GM13977 (cell line): ENCODE measurements around the gene SLC22A17.
"Not testable (repeated sequence)": the region's sequence is repeated elsewhere in the genome, so short reads cannot be mapped to it uniquely, and the experiment has no call there.

Experiments used
- DNase-seq: peaks from one replicate; pipeline ENCODE4 v3.0.0; 2012; ENCODE audit warnings: low spot score
- CTCF ChIP-seq: IDR thresholded peaks from 2 replicates; pipeline ENCODE4 v1.5.1; 2012; ENCODE audit warnings: mild to moderate bottlenecking, control low read depth; ENCODE audit not compliant: insufficient read depth; ENCODE audit errors: extremely low read depth, missing control alignments
- in situ Hi-C: fragments of 300-500 bp; cut with MboI; formaldehyde crosslinking; loops from one replicate; pipeline ENCODE4 v1.12.0; 2022; ENCODE audit warnings: low sequenced_read_pairs, low pct_unique_long_range_greater_than_20kb, mixed read lengths, inconsistent platforms; ENCODE audit not compliant: unreplicated experiment

Gene SLC22A17

GRCh38 chr14:23396781-23397407, 44.2 kb upstream of the SLC22A17 start:
- no peak for TF ChIP-seq CTCF
- in situ Hi-C loops, result no loop called here

DNA sequence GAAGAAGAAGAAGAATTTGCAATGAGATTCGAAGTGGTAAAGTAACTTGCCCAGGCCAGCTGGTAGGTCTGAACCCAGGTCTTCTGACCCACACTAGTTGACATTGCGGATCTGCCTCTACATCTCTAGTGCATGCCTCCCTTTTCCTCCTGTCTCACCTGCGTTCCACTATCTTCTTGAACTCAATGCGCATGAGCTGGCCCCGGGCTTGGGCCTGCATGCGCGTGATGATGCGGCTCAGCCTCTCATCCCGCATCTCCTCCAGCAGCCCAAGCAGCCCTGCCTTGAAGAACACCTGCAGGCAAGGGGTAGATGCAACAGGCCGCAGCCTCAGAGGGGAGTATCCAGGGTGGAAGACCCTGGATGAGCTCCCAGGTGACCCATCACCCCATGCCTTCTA, 43.4 kb upstream of the SLC22A17 start:
- in situ Hi-C loops, result no loop called here
- no peak for TF ChIP-seq CTCF
- DNase-seq, result no peak

More at GRCh38 chr14:23396781-23397407, 44.2 kb upstream of the SLC22A17 start:
- no peak for DNase-seq

GRCh38 chr14:23392613-23393012, 39.9 kb upstream of the SLC22A17 start:
- DNase-seq, result no peak
- in situ Hi-C loops, result no loop called here
- no peak for TF ChIP-seq CTCF

DNA sequence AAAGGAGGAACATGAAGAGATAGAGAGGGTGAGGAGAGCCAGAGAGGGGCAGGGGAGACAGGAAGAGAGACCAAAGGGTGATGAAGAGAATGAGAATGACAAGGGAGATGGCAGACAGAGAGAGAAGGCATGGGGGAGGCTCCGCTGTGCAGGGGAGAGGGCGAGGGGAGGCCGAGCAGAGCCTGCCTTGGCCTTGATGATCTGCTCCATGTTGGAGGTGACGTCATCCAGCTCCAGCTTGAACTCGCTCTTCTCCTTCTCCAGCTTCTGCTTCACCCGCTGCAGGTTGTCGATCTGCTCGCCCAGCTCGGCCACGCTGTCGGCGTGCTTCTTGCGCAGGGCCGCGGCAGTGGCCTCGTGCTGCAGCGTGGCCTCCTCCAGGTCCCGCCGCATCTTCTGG, 37.2 kb upstream of the SLC22A17 start:
- in situ Hi-C loops, result not testable (repeated sequence)

GRCh38 chr14:23389396-23389795, 36.7 kb upstream of the SLC22A17 start:
- no peak for DNase-seq
- no peak for TF ChIP-seq CTCF
- in situ Hi-C loops, result no loop called here

More for the DNA sequence above, 37.2 kb upstream of the SLC22A17 start:
- not testable (repeated sequence) for DNase-seq

GRCh38 chr14:23388996-23389395, 36.3 kb upstream of the SLC22A17 start:
- in situ Hi-C loops, result no loop called here
- TF ChIP-seq CTCF, result no peak
- DNase-seq, result no peak

DNA sequence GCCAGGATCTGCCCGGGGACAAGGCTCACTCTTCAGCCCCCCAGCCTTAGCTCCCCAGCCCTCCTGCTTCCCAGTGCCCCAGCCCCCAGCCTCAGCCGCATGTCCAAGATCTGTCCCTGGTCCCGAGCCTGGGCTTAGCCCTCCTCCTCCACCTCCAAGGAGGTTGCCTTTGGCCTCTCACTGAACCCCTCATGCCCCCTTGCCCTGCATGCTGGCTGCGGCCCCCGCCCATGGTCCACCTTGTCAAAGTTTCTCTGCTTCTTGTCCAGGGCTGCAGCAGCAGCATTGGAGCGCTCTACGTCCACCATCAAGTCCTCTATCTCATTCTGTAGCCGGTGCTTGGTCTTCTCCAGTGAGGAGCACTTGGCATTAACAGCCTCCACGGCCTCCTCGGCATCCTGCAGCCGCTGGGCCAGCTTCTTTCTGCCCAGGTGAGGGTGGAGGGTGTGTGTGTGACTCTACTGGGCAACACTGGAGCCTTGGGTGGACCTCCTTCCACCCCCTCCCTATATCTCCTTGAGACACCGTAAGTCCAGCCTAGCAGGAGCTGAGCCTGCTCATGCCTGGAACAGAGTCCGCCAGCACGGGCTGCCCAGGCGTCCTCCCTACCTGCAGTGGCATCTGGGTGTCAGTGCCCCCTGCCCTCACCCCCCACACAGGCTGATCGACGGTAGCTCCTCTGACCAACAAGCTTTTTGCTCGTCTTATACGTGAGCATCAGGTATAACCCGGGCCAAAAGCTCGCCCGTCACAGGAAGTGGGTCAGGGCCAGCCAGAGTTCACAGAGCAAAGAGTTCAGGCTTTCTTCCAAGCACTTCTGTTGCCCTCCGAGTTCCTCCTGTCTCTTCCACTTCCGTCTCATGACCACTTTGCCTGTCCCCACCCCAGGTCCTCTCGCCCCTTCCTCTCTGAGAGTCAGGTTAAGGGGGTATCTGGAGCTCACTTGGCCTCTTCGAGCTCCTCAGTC, 35.5 kb upstream of the SLC22A17 start:
- no peak for DNase-seq
- TF ChIP-seq CTCF, result no peak
- in situ Hi-C loops, result no loop called here
